ENCODE results near the gene ANKRD33B. TPM values are rescaled to one million over a fixed set of nuclear protein-coding genes. Genes with fewer than 3 reads are reported as not detected.
A peak's percentile ranks its signal among the peaks of the same experiment; 100 is the strongest.
"Not testable (repeated sequence)": the region's sequence is repeated elsewhere in the genome, so short reads cannot be mapped to it uniquely, and the experiment has no call there.

The ANKRD33B gene
- total RNA-seq, 2 experiments from 2014 or later, result 6.8 to 13.8 TPM

DNA sequence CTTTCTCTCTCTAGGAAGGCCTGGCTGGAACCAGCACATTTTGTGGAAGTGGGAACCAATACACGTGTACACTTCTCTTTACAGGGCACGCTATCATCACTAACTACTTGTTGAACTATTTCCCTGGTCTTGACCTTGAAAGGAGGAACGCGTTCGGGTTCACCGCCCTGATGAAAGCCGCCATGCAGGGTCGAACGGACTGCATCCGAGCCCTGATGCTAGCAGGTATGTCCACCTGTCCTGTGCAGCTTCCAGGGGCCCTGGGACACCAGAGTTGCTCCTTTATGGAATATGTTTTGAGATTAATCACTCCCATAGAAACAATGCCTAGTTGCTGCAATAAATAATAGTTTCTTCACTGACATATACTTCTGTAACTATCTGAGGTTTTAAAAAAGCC is 74.1 kb downstream of the ANKRD33B start:
- no peak overlapping the region for H3K27ac Mint-ChIP-seq
- no peak for ATAC-seq
- H3K9me3 Mint-ChIP-seq (ENCODE audit: low read depth), result peaks cover 10% of the 10 kb centered on the region
- no peak for DNase-seq
- H3K36me3 Mint-ChIP-seq, result peaks cover 18% of the 10 kb centered on the region
- H3K27me3 Mint-ChIP-seq, result no peaks in the 10 kb centered on the region
- CTCF ChIA-PET, result interaction anchor here (1.2 kb wide), 1 partner anchor 354 kb away, joined by 5 read pairs; no protein-coding TSS in a partner anchor
- no peak overlapping the region for H3K4me3 Mint-ChIP-seq
- peaks cover 47% of the 10 kb centered on the region for H3K4me1 Mint-ChIP-seq

DNA sequence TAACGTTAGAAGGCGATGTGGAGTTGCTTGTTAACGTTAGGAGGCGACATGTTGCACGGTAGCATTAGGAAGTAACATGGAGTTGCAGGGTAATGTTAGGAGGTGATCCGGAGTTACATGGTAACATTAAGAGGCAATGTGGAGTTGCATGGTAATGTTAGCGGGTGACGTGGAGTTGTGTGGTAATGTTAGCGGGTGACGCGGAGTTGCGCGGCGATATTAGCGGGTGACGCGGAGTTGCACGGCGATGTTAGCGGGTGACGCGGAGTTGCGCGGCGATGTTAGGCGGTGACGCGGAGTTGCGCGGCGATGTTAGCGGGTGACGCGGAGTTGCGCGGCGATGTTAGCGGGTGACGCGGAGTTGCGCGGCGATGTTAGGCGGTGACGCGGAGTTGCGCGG is 74.9 kb downstream of the ANKRD33B start:
- Mint-ChIP-seq H3K36me3 (peaks cover 16% of the 10 kb centered on the region), H3K4me1 (peaks cover 41% of the 10 kb centered on the region), H3K27ac (peak overlapping the region; percentile 35), H3K9me3 (ENCODE audit: low read depth) (peaks cover 10% of the 10 kb centered on the region)
- ATAC-seq, H3K27me3 Mint-ChIP-seq, DNase-seq, CTCF ChIA-PET, H3K4me3 Mint-ChIP-seq: not testable (repeated sequence)

DNA sequence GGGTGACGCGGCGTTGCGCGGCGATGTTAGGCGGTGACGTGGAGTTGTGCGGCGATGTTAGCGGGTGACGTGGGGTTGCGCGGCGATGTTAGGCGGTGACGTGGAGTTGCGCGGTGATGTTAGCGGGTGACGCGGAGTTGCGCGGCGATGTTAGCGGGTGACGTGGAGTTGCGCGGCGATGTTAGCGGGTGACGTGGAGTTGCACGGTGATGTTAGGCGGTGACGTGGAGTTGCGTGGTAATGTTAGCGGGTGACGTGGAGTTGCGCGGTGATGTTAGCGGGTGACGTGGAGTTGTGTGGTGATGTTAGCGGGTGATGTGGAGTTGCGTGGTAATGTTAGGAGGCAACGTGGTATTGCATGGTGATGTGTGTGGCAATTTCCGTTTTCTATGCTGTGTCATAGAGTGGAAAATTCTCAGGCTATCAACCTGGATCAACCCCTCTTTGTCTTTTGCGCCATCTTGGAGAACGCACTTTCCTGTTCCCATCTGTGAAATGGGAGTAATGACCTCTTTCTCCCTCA is 76.0 kb downstream of the ANKRD33B start:
- DNase-seq (no peak), ATAC-seq (no peak)
- Mint-ChIP-seq H3K4me1 (peaks cover 39% of the 10 kb centered on the region), H3K9me3 (ENCODE audit: low read depth) (peaks cover 10% of the 10 kb centered on the region), H3K27me3 (no peaks in the 10 kb centered on the region), H3K36me3 (peaks cover 16% of the 10 kb centered on the region), H3K4me3 (peak overlapping the region; percentile 13), H3K27ac (peak overlapping the region; percentile 17)
- CTCF ChIA-PET, result no interaction called here

DNA sequence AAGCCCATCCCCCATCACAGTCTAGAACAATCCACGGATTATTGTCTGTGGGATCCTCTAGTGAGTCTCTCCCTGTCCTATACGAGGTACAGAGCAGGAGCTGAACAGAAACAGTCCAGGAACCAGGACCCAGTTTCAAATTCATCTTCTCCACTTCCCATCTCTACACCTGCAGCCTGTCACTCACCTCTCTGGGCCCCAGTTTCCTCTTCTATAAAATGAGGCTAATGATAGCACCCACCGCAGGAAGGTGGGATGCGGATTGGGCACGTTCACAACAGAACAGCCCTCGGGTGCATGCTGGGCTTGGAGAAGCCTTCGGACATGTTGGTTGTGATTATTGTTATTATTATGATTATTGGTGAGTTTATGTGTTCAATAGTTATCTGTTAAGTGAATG is 78.5 kb downstream of the ANKRD33B start:
- H3K27ac Mint-ChIP-seq, result no peak overlapping the region
- CTCF ChIA-PET, result no interaction called here
- ATAC-seq, result no peak
- H3K4me1 Mint-ChIP-seq, result peaks cover 22% of the 10 kb centered on the region
- no peak overlapping the region for H3K4me3 Mint-ChIP-seq
- peaks cover 16% of the 10 kb centered on the region for H3K36me3 Mint-ChIP-seq
- no peak for DNase-seq
- H3K9me3 Mint-ChIP-seq (ENCODE audit: low read depth), result peaks cover 10% of the 10 kb centered on the region
- H3K27me3 Mint-ChIP-seq, result no peaks in the 10 kb centered on the region

DNA sequence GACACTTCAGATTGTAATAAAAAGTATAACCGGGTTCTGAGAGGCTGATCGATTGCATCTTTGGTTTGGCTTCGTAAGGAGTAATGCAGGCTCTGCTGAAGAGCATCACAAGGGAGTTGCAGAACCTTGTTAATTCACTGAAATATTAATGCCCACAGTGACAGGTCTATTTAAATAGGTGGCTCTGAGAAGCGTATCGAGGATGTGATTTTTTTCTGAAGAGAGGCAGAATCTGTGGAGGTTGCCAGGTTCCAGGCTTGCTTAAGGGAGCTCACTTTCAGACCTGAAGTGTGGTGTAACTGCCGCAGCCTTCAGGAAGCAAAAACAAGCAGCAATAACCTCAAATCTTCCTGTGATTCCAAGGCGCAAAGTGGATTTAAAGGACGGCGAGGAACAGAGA is 80.3 kb downstream of the ANKRD33B start:
- Mint-ChIP-seq H3K4me1 (peaks cover 18% of the 10 kb centered on the region), H3K27ac (no peak overlapping the region), H3K4me3 (no peak overlapping the region), H3K36me3 (peaks cover 7% of the 10 kb centered on the region), H3K27me3 (no peaks in the 10 kb centered on the region), H3K9me3 (ENCODE audit: low read depth) (peaks cover 4% of the 10 kb centered on the region)
- CTCF ChIA-PET, result interaction anchor here (1.5 kb wide), 1 partner anchor 191 kb away, joined by 4 read pairs; no protein-coding TSS in a partner anchor
- no peak for ATAC-seq
- no peak for DNase-seq

DNA sequence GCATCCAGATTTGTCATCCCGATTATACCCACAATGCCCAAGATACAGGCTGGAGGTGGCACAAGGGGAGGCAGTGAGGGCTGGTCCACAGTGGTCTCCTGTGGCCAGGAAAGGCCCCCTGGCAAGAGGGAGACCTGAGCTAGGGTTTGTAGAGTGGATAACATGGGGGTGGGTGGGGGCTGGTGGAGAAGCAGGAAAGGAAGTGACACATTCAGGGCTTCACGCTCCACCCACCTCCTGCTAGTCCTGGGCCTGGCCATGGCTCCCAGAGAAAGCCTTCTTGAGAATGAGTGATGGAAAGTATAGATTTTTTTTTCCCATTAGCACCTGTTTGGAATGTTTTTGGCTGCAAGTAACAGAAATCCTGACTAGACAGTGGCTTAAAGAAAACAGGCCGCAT is 81.3 kb downstream of the ANKRD33B start:
- CTCF ChIA-PET, result interaction anchor here (1.2 to 1.5 kb wide), 2 partner anchors 11 to 192 kb away, joined by 4 read pairs; no protein-coding TSS in a partner anchor
- no peak for DNase-seq
- no peaks in the 10 kb centered on the region for H3K27me3 Mint-ChIP-seq
- no peak overlapping the region for H3K4me3 Mint-ChIP-seq
- ATAC-seq, result no peak
- H3K9me3 Mint-ChIP-seq (ENCODE audit: low read depth), result peaks cover under 1% of the 10 kb centered on the region
- no peak overlapping the region for H3K27ac Mint-ChIP-seq
- H3K36me3 Mint-ChIP-seq, result peaks cover 3% of the 10 kb centered on the region
- H3K4me1 Mint-ChIP-seq, result peaks cover 16% of the 10 kb centered on the region

DNA sequence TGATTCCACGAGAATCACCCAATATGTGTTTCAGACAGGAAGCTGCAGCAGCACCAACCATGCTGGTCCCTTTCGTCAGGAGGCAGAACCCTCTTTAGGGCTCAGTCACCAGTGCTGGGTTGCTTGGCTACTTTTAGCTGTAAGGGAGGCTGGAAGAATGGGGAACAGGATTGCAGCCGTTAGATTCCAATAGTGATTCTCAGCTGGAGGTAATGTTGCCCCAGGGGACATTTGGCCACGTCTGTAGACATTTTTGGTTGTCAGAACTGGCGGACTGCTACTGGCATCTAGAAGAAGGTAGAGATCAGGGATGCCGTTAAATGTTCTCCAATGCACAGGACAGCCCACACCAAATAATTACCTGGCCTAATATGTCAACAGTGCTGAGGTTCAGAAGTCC is 81.8 kb downstream of the ANKRD33B start:
- Mint-ChIP-seq H3K36me3 (peaks cover 3% of the 10 kb centered on the region), H3K4me3 (no peak overlapping the region), H3K4me1 (peaks cover 16% of the 10 kb centered on the region), H3K9me3 (ENCODE audit: low read depth) (no peaks in the 10 kb centered on the region), H3K27ac (no peak overlapping the region), H3K27me3 (no peaks in the 10 kb centered on the region)
- no peak for DNase-seq
- CTCF ChIA-PET, result interaction anchor here (0.7 to 1.5 kb wide), 3 partner anchors 11 to 193 kb away, joined by 3 to 4 read pairs (median 4); no protein-coding TSS in a partner anchor
- no peak for ATAC-seq

DNA sequence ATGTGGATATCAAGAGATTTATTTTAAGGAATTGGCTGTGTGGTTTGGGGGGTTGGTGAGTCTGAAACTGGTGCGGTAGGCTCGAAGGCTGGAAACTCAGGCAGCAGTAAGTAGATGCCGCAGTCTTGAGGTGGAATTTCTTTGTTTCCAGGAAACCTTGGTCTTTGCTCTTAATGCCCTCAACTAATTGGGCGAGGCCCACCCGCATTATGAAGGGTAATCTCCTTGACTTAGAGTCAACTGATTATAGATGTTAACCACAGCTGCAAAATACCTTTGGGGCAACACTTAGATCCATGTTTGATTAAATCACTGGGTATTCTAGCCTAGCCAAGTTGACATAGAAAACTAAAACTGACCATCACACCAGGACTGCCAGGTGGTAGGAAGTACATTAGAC is 83.8 kb downstream of the ANKRD33B start:
- peaks cover 3% of the 10 kb centered on the region for H3K36me3 Mint-ChIP-seq
- CTCF ChIA-PET, result no interaction called here
- peaks cover 16% of the 10 kb centered on the region for H3K4me1 Mint-ChIP-seq
- no peak for DNase-seq
- no peaks in the 10 kb centered on the region for H3K27me3 Mint-ChIP-seq
- no peak for ATAC-seq
- no peak overlapping the region for H3K27ac Mint-ChIP-seq
- H3K4me3 Mint-ChIP-seq, result no peak overlapping the region
- no peaks in the 10 kb centered on the region for H3K9me3 Mint-ChIP-seq (ENCODE audit: low read depth)

DNA sequence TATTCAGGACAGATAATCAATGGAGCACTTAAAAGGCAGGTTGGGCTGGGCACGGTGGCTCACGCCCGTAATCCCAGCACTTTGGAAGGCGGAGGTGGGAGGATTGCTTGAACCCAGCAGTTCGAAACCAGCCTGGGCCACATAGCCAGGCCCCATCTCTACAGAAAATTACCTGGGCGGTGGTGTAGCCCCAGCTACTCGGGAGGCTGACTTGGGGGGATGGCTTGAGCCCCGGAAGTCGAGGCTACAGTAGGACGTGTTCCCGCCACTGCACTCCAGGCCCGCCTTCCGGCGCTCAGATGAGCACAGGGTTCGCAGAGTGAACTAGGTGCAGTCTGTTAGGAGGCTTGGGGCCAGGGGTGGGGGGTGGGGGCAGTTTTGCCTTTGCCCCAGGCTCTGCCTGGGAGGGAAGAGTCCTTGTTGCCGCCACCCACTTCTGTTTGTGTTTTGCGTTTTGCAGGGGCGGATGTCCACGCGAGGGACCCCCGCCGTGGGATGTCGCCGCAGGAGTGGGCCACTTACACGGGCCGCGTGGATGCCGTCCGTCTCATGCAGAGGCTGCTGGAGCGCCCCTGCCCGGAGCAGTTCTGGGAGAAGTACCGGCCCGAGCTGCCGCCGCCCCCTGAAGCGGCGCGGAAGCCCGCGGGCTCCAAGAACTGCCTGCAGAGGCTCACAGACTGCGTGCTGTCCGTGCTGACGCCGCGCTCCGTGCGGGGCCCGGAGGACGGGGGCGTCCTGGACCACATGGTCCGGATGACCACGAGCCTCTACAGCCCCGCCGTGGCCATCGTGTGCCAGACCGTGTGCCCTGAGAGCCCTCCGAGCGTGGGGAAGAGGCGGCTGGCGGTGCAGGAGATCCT is 85.2 kb downstream of the ANKRD33B start:
- H3K9me3 Mint-ChIP-seq (ENCODE audit: low read depth), result no peaks in the 10 kb centered on the region
- ATAC-seq (no peak), DNase-seq (no peak)
- H3K36me3 Mint-ChIP-seq, result peaks cover 3% of the 10 kb centered on the region
- no peak overlapping the region for H3K4me3 Mint-ChIP-seq
- H3K27me3 Mint-ChIP-seq, result no peaks in the 10 kb centered on the region
- no peak overlapping the region for H3K27ac Mint-ChIP-seq
- peaks cover 15% of the 10 kb centered on the region for H3K4me1 Mint-ChIP-seq
- CTCF ChIA-PET, result no interaction called here

DNA sequence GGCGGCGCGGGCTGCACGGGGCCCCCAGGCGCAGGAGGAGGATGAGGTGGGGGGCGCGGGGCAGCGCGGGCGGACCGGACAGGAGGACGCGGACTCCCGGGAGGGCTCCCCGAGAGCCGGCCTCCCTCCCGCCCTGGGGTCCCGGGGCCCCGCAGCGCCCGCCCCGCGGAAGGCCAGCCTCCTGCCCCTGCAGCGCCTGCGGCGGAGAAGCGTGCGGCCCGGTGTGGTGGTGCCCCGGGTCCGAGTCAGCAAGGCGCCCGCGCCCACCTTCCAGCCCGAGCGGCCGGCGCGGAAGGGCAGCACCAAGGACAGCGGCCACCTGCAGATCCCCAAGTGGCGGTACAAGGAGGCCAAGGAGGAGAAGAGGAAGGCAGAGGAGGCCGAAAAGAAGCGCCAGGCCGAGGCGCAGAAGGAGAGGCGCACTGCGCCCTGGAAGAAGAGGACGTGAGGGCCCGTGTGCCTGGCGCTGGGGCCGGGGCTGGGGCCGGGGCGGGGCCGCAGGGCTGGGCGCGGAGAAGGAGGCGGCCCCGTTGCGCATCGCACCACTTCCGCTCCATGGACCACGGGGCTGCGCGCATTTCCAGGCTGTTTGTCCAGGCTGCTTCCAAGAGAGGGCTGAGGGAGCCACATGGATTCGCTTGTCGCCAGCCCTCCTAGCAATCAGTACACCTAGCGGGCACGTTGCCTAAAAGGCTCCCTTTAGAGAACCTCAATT is 86.0 kb downstream of the ANKRD33B start:
- no peak overlapping the region for H3K27ac Mint-ChIP-seq
- DNase-seq (no peak), ATAC-seq (no peak)
- CTCF ChIA-PET, result no interaction called here
- H3K36me3 Mint-ChIP-seq, result peaks cover 3% of the 10 kb centered on the region
- no peaks in the 10 kb centered on the region for H3K9me3 Mint-ChIP-seq (ENCODE audit: low read depth)
- H3K27me3 Mint-ChIP-seq, result no peaks in the 10 kb centered on the region
- no peak overlapping the region for H3K4me3 Mint-ChIP-seq
- H3K4me1 Mint-ChIP-seq, result peaks cover 8% of the 10 kb centered on the region

DNA sequence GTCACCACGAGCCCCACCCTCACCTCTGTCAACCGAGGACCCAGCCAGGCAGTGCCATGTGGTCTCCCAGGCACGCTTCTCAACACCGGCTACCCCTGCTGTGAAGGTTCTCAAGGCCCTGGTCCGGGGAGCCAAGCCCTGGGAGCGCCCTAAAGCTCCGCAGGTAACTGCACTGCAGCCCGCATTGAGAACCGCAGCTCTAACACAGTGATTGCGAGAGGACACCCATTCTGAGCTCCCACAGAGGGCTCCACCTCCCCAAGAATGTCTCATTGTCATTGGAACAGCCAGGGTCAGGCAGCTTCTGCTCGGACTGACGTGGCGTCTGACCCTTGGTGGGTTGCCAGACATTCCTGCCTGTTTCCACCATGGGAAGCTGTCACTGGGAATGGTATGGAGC is 88.3 kb downstream of the ANKRD33B start:
- no peak for DNase-seq
- H3K27me3 Mint-ChIP-seq, result no peaks in the 10 kb centered on the region
- no peak for ATAC-seq
- H3K27ac Mint-ChIP-seq, result no peak overlapping the region
- CTCF ChIA-PET, result no interaction called here
- H3K4me1 Mint-ChIP-seq, result no peaks in the 10 kb centered on the region
- no peaks in the 10 kb centered on the region for H3K9me3 Mint-ChIP-seq (ENCODE audit: low read depth)
- H3K36me3 Mint-ChIP-seq, result peaks cover 3% of the 10 kb centered on the region
- no peak overlapping the region for H3K4me3 Mint-ChIP-seq

DNA sequence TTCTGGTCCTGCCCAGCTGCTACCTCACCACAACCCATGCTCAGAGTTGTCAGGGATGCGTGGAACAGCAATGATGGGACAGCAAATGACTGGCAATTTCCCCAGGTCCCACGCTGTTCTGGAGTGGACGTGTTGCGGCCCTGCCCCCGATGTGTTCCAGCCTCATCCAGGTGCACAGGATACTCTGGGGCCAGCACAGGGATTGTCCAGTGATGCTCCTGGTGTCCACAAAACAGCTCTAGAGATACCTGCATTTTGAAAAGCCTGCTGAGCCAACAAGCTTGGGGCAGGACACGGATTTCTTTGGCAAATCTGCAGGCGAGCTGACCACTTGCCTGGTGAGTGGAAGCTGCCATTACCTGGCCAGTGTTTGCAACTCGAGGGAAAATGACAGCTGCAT is 88.7 kb downstream of the ANKRD33B start:
- Mint-ChIP-seq H3K4me3 (no peak overlapping the region), H3K27ac (no peak overlapping the region), H3K4me1 (no peaks in the 10 kb centered on the region), H3K27me3 (no peaks in the 10 kb centered on the region), H3K9me3 (ENCODE audit: low read depth) (no peaks in the 10 kb centered on the region), H3K36me3 (peaks cover 3% of the 10 kb centered on the region)
- DNase-seq (no peak), ATAC-seq (no peak)
- CTCF ChIA-PET, result no interaction called here

DNA sequence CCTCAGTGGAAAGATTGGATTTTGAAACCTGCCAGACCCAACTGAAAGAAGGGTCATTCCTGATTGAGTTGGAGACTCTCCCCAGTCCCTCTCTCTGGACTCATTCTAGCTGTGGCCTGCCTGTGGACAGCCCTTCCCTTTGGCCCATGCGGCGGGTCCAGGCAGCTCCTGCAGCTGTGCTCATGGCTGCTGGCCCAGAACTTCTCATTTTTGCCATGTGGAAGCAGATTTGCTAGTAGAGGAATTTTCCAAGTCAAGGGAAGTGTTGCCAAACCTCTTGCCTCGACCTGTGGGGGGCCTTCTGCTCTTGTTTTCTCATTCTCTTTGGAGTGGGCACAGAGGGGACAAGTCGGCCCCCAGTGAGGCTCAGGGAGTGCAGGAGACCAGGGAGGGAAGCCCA is 89.2 kb downstream of the ANKRD33B start:
- H3K36me3 Mint-ChIP-seq, result peaks cover 3% of the 10 kb centered on the region
- no peaks in the 10 kb centered on the region for H3K4me1 Mint-ChIP-seq
- ATAC-seq, result no peak
- DNase-seq, result no peak
- H3K9me3 Mint-ChIP-seq (ENCODE audit: low read depth), result no peaks in the 10 kb centered on the region
- CTCF ChIA-PET, result no interaction called here
- no peak overlapping the region for H3K4me3 Mint-ChIP-seq
- no peak overlapping the region for H3K27ac Mint-ChIP-seq
- H3K27me3 Mint-ChIP-seq, result no peaks in the 10 kb centered on the region

All from activated CD8-positive, alpha-beta memory T cell treated with anti-CD3 and anti-CD28 coated beads, Interleukin-2, amount 10 ng/mL, durations not matched to agents 7 days and 5 days (primary cell).